IMR-90 (cell line): ENCODE measurements around the gene HSD11B1L. TPM values are rescaled to one million over a fixed set of nuclear protein-coding genes. Genes with fewer than 3 reads are reported as not detected.

Experiments
- ATAC-seq: fragments of 200-7000 bp; cut with Tn5 transposase; 2 replicates; pipeline ENCODE4 v1.9.1; 2020; ENCODE audit warnings: low read depth, mild to moderate bottlenecking, moderate library complexity
- BruUV-seq: library from RNA; stranded (reverse); fragments of 400-500 nt; replicated peaks from 2 replicates; lab custom pipeline; 2021; lab: Mats Ljungman, UMichigan
- CTCF ChIA-PET: fragments of 300-600 bp; formaldehyde crosslinking; extraction: SDS; loops from one replicate; lab custom pipeline; 2021; ENCODE audit warnings: antibody characterized with exemption; lab: Yijun Ruan, JAX
- POLR2A ChIA-PET: fragments of 300-600 bp; sonication (Branson Sonifier 250); formaldehyde crosslinking; loops from one replicate; lab custom pipeline; 2022; ENCODE audit warnings: antibody characterized with exemption; ENCODE audit not compliant: unreplicated experiment; lab: Charles Lee
- DNase-seq: peaks from one replicate; pipeline ENCODE4 v3.0.0; 2013
- H2AFZ ChIP-seq: replicated peaks from 2 replicates; pipeline ENCODE3; 2013; ENCODE audit warnings: low read length, mild to moderate bottlenecking; ENCODE audit not compliant: poor library complexity
- H2AK5ac ChIP-seq: 2 replicates; pipeline ENCODE4 v1.6.1; 2013; ENCODE audit warnings: low read depth, low read length, inconsistent platforms
- H2AK9ac ChIP-seq: replicated peaks from 2 replicates; pipeline ENCODE3; 2013; ENCODE audit warnings: mild to moderate bottlenecking, low read depth, low read length, moderate library complexity; ENCODE audit not compliant: poor library complexity
- H2BK120ac ChIP-seq: 2 replicates; pipeline ENCODE4 v1.6.1; 2013; ENCODE audit warnings: low read depth, low read length, inconsistent platforms
- H2BK15ac ChIP-seq: 3 replicates; pipeline ENCODE4 v1.6.1; 2013; ENCODE audit warnings: low read depth, low read length, inconsistent platforms
- H2BK20ac ChIP-seq: 2 replicates; pipeline ENCODE4 v1.6.1; 2013; ENCODE audit warnings: low read depth, mild to moderate bottlenecking, inconsistent platforms, low read length, moderate library complexity
- H2BK5ac ChIP-seq: 2 replicates; pipeline ENCODE4 v1.6.1; 2013; ENCODE audit warnings: mild to moderate bottlenecking, low read depth, low read length, inconsistent platforms; ENCODE audit not compliant: poor library complexity, severe bottlenecking
- H3K14ac ChIP-seq: replicated peaks from 2 replicates; pipeline ENCODE4 v1.6.1; 2013; ENCODE audit warnings: low read depth, low read length, inconsistent platforms
- H3K18ac ChIP-seq: 2 replicates; pipeline ENCODE4 v1.6.1; 2013; ENCODE audit warnings: low read depth, low read length, control low read depth
- H3K23ac ChIP-seq: 2 replicates; pipeline ENCODE4 v1.6.1; 2013; ENCODE audit warnings: low read depth, low read length, inconsistent platforms
- H3K27ac ChIP-seq: 2 replicates; pipeline ENCODE4 v1.5.1; 2013; ENCODE audit warnings: mild to moderate bottlenecking, control low read depth, low read length; ENCODE audit not compliant: insufficient read depth
- H3K27me3 ChIP-seq: 2 replicates; pipeline ENCODE4 v1.6.1; 2013; ENCODE audit warnings: low read length; ENCODE audit not compliant: control insufficient read depth, insufficient read depth
- H3K36me3 ChIP-seq: 2 replicates; pipeline ENCODE4 v1.6.1; 2013; ENCODE audit warnings: low read length, mixed read lengths; ENCODE audit not compliant: control insufficient read depth, insufficient read depth
- H3K4ac ChIP-seq: 2 replicates; pipeline ENCODE4 v1.6.1; 2013; ENCODE audit warnings: low read depth, low read length, inconsistent platforms
- H3K4me1 ChIP-seq: 2 replicates; pipeline ENCODE4 v1.6.1; 2013; ENCODE audit warnings: low read length, mixed read lengths; ENCODE audit not compliant: control insufficient read depth, insufficient read depth
- H3K4me2 ChIP-seq: 2 replicates; pipeline ENCODE4 v1.6.1; 2013; ENCODE audit warnings: low read depth, mild to moderate bottlenecking, control low read depth, low read length, moderate library complexity
- H3K4me3 ChIP-seq: 2 replicates; pipeline ENCODE4 v1.5.1; 2013; ENCODE audit warnings: low read depth, mild to moderate bottlenecking, control low read depth, low read length, moderate library complexity; ENCODE audit not compliant: insufficient read depth
- H3K56ac ChIP-seq: 2 replicates; pipeline ENCODE4 v1.6.1; 2013; ENCODE audit warnings: low read length, inconsistent platforms; ENCODE audit not compliant: insufficient read depth; ENCODE audit errors: extremely low read depth
- H3K79me1 ChIP-seq, 2 experiments: 2 replicates each; pipeline ENCODE4 v1.6.1; 2013; ENCODE audit warnings: low read length in 2 of 2, inconsistent platforms in 1 of 2, low read depth in 1 of 2
- H3K9ac ChIP-seq: 2 replicates; pipeline ENCODE4 v1.6.1; 2013; ENCODE audit warnings: low read depth, low read length, control low read depth
- H3K9me1 ChIP-seq: 2 replicates; pipeline ENCODE4 v1.6.1; 2013; ENCODE audit warnings: low read length, inconsistent platforms; ENCODE audit not compliant: insufficient read depth
- H3K9me3 ChIP-seq: 2 replicates; pipeline ENCODE4 v1.6.1; 2013; ENCODE audit warnings: low read length; ENCODE audit not compliant: control insufficient read depth, insufficient read depth
- H4K20me1 ChIP-seq: 2 replicates; pipeline ENCODE4 v1.6.1; 2013; ENCODE audit warnings: low read length, inconsistent platforms; ENCODE audit not compliant: insufficient read depth
- H4K5ac ChIP-seq: 2 replicates; pipeline ENCODE4 v1.6.1; 2013; ENCODE audit warnings: mild to moderate bottlenecking, low read depth, low read length, control low read depth
- H4K8ac ChIP-seq, 2 experiments: 2 replicates each; pipeline ENCODE4 v1.6.1; 2013; ENCODE audit warnings: low read depth in 2 of 2, low read length in 2 of 2, control low read depth in 1 of 2, inconsistent platforms in 1 of 2
- H4K91ac ChIP-seq: 2 replicates; pipeline ENCODE4 v1.6.1; 2013; ENCODE audit warnings: low read depth, low read length, inconsistent platforms; ENCODE audit not compliant: insufficient read depth
- BHLHE40 ChIP-seq: fragments of 150-350 bp; IDR thresholded peaks from 2 replicates; pipeline ENCODE4 v1.6.1; 2016; ENCODE audit warnings: mild to moderate bottlenecking, low read depth, low read length
- CEBPB ChIP-seq: IDR thresholded peaks from 2 replicates; pipeline ENCODE4 v1.6.1; 2012; ENCODE audit warnings: low read depth, low read length, improper control_type of control experiment
- CHD1 ChIP-seq: IDR thresholded peaks from 2 replicates; pipeline ENCODE4 v1.6.1; 2012; ENCODE audit warnings: low read depth, low read length, improper control_type of control experiment
- FOS ChIP-seq: fragments of 150-350 bp; IDR thresholded peaks from 2 replicates; pipeline ENCODE4 v1.6.1; 2016; ENCODE audit warnings: low read depth, low read length
- MAFK ChIP-seq: IDR thresholded peaks from 2 replicates; pipeline ENCODE4 v1.6.1; 2012; ENCODE audit warnings: low read depth, low read length, improper control_type of control experiment
- MAZ ChIP-seq: IDR thresholded peaks from 2 replicates; pipeline ENCODE4 v1.6.1; 2012; ENCODE audit warnings: low read depth, mild to moderate bottlenecking, low read length, improper control_type of control experiment, moderate library complexity, borderline replicate concordance
- MXI1 ChIP-seq: IDR thresholded peaks from 2 replicates; pipeline ENCODE4 v1.6.1; 2012; ENCODE audit warnings: low read depth, mild to moderate bottlenecking, low read length, moderate library complexity, borderline replicate concordance
- NFE2L2 ChIP-seq: fragments of 150-350 bp; IDR thresholded peaks from 2 replicates; pipeline ENCODE4 v1.6.1; 2016; ENCODE audit warnings: low read depth, mild to moderate bottlenecking, low read length
- POLR2A ChIP-seq: IDR thresholded peaks from 2 replicates; pipeline ENCODE4 v1.6.1; 2012; ENCODE audit warnings: mild to moderate bottlenecking, low read depth, low read length
- RAD21 ChIP-seq: IDR thresholded peaks from 2 replicates; pipeline ENCODE4 v1.6.1; 2012; ENCODE audit warnings: low read length, improper control_type of control experiment
- RCOR1 ChIP-seq: IDR thresholded peaks from 2 replicates; pipeline ENCODE4 v1.6.1; 2012; ENCODE audit warnings: mild to moderate bottlenecking, low read length, improper control_type of control experiment; ENCODE audit not compliant: insufficient replicate concordance
- RFX5 ChIP-seq: IDR thresholded peaks from 2 replicates; pipeline ENCODE4 v1.8.0; 2012; ENCODE audit warnings: low read depth, mild to moderate bottlenecking, low read length, moderate library complexity
- SMC3 ChIP-seq: fragments of 150-350 bp; IDR thresholded peaks from 2 replicates; pipeline ENCODE4 v1.6.1; 2016; ENCODE audit warnings: low read depth, mild to moderate bottlenecking, antibody characterized with exemption, low read length, moderate library complexity
- WGBS, 2 experiments: methylation state at CpG; one replicate each; pipeline versions ENCODE4 v1.1.5 to v1.1.7; 2013; ENCODE audit warnings: missing lambda C conversion rate in 2 of 2; ENCODE audit not compliant: insufficient read length in 1 of 2; ENCODE audit errors: extremely low coverage in 2 of 2; 5-methylcytosine and 5-hydroxymethylcytosine counted together
- dilution Hi-C: fragments of 300-500 bp; cut with HindIII; formaldehyde crosslinking; loops from one replicate; pipeline ENCODE4 v1.14.3; 2018; ENCODE audit warnings: low sequenced_read_pairs; ENCODE audit not compliant: unreplicated experiment
- in situ Hi-C: fragments of 300-500 bp; cut with MboI; formaldehyde crosslinking; loops from 3 replicates; pipeline ENCODE4 v1.14.3; 2019; ENCODE audit warnings: low sequenced_read_pairs, inconsistent platforms, mixed read lengths
- intact Hi-C: fragments of 100-400 bp; cut with micrococcal nuclease; formaldehyde crosslinking; loops from 2 replicates; pipeline ENCODE4 v1.10.0; 2022
- polyA plus RNA-seq, 3 experiments: library from polyadenylated mRNA; depleted of rRNA; stranded (reverse); fragments of >200 nt; gene quantifications; 2 replicates each; pipeline ENCODE4 v1.2.3, GENCODE V29; 2012; ENCODE audit warnings: low replicate concordance in 1 of 3
- total RNA-seq: library from RNA; depleted of rRNA; stranded (reverse); fragments of >200 nt; gene quantifications from 2 replicates; pipeline ENCODE4 v1.2.3, GENCODE V29; 2012
- TF ChIP-seq, protein P1 (sequence below): conservative IDR thresholded peaks from 2 replicates; pipeline ENCODE4 v1.5.1; 2012; ENCODE audit warnings: mild to moderate bottlenecking, low read depth, low read length, improper control_type of control experiment
- TF ChIP-seq, protein P2 (sequence below): fragments of 150-350 bp; IDR thresholded peaks from 2 replicates; pipeline ENCODE4 v1.6.1; 2016; ENCODE audit warnings: low read depth, mild to moderate bottlenecking, low read length, moderate library complexity, borderline replicate concordance
- TF ChIP-seq, protein P3 (sequence below): fragments of 150-350 bp; IDR thresholded peaks from 2 replicates; pipeline ENCODE4 v1.6.1; 2017; ENCODE audit warnings: mild to moderate bottlenecking, antibody characterized with exemption, low read length, low read depth

Gene HSD11B1L
- total and polyA plus RNA-seq, 2 of the 4 experiments (the other 2 are of a cell fraction), result 2.2 to 7.2 TPM

DNA sequence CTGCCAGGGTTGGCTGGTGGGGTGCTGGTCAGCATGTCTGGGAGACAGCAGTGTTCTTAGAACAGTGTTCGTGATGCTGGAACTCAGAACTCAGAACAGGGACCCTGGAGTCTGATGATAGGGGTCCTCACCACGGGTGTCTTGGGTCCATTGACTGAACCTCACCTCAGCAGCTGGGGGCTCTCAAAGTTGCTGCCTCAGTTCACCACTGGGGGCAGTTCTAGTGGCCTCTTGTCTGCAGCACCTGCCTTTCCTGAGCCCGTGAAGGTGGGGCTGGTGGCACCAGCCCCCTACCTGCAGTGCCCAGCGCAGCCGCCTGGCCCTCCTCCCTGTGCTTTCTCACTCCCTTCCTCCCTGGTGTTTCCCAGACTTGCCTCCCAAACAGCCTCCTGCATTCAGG lies 29.5 kb upstream of the HSD11B1L start:
- Histone ChIP-seq H3K14ac (no peak overlapping the region), H4K8ac (no peak overlapping the region), H2AFZ (no peak overlapping the region), H2BK15ac (no peak overlapping the region), H3K18ac (no peak overlapping the region), H2BK120ac (no peak overlapping the region), H2AK5ac (no peak overlapping the region), H3K36me3 (peaks cover 69% of the 10 kb centered on the region), H3K27me3 (no peaks in the 10 kb centered on the region), H2BK20ac (no peak overlapping the region), H3K79me1 (peaks cover 34 to 54% of the 10 kb centered on the region in 2 experiments), H3K9ac (no peak overlapping the region), H3K4me3 (no peak overlapping the region), H3K4me1 (no peaks in the 10 kb centered on the region), H2BK5ac (no peak overlapping the region), H3K9me3 (no peaks in the 10 kb centered on the region), H4K20me1 (peaks cover 12% of the 10 kb centered on the region), H3K56ac (no peak overlapping the region), H3K4me2 (no peak overlapping the region), H4K5ac (no peak overlapping the region), H3K9me1 (peaks cover 10% of the 10 kb centered on the region; the same call in 1 of the 2 replicates), H3K4ac (no peak overlapping the region), H2AK9ac (no peak overlapping the region), H3K23ac (no peak overlapping the region), H4K91ac (no peak overlapping the region), H3K27ac (no peak overlapping the region)
- 86% methylated on average over 1 of the region's 5 CpGs; no CpG with 5 or more reads in 1 of the 2 experiments for WGBS, 2 experiments
- DNase-seq, result no peak
- dilution Hi-C loops, result no loop called here
- no TSS peak for BruUV-seq
- ATAC-seq, result no peak
- TF ChIP-seq, protein P1, sequence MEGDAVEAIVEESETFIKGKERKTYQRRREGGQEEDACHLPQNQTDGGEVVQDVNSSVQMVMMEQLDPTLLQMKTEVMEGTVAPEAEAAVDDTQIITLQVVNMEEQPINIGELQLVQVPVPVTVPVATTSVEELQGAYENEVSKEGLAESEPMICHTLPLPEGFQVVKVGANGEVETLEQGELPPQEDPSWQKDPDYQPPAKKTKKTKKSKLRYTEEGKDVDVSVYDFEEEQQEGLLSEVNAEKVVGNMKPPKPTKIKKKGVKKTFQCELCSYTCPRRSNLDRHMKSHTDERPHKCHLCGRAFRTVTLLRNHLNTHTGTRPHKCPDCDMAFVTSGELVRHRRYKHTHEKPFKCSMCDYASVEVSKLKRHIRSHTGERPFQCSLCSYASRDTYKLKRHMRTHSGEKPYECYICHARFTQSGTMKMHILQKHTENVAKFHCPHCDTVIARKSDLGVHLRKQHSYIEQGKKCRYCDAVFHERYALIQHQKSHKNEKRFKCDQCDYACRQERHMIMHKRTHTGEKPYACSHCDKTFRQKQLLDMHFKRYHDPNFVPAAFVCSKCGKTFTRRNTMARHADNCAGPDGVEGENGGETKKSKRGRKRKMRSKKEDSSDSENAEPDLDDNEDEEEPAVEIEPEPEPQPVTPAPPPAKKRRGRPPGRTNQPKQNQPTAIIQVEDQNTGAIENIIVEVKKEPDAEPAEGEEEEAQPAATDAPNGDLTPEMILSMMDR, result no peak
- TF ChIP-seq RFX5, result no peak
- no peak for TF ChIP-seq NFE2L2
- TF ChIP-seq, protein P2, sequence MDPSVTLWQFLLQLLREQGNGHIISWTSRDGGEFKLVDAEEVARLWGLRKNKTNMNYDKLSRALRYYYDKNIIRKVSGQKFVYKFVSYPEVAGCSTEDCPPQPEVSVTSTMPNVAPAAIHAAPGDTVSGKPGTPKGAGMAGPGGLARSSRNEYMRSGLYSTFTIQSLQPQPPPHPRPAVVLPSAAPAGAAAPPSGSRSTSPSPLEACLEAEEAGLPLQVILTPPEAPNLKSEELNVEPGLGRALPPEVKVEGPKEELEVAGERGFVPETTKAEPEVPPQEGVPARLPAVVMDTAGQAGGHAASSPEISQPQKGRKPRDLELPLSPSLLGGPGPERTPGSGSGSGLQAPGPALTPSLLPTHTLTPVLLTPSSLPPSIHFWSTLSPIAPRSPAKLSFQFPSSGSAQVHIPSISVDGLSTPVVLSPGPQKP, result no peak
- TF ChIP-seq CHD1, result no peak
- no peak for TF ChIP-seq MXI1
- no peak for TF ChIP-seq MAZ
- no peak for TF ChIP-seq SMC3
- TF ChIP-seq, protein P3, sequence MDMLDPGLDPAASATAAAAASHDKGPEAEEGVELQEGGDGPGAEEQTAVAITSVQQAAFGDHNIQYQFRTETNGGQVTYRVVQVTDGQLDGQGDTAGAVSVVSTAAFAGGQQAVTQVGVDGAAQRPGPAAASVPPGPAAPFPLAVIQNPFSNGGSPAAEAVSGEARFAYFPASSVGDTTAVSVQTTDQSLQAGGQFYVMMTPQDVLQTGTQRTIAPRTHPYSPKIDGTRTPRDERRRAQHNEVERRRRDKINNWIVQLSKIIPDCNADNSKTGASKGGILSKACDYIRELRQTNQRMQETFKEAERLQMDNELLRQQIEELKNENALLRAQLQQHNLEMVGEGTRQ, result no peak
- no peak for TF ChIP-seq BHLHE40
- TF ChIP-seq MAFK, result no peak
- TF ChIP-seq POLR2A, result no peak
- no peak for TF ChIP-seq RAD21
- TF ChIP-seq FOS, result no peak
- TF ChIP-seq RCOR1, result no peak
- no peak for TF ChIP-seq CEBPB
- ChIA-PET CTCF (no interaction called here), POLR2A (no interaction called here)
- intact Hi-C loops, result no loop called here
- in situ Hi-C loops, result no loop called here
